HG02870 (cell line): ENCODE data around the gene DNAJC6.
"Not testable (repeated sequence)": the region's sequence is repeated elsewhere in the genome, so short reads cannot be mapped to it uniquely, and the experiment has no call there.

Source experiments
- ATAC-seq: cut with Tn5 transposase; IDR thresholded peaks from one replicate; pipeline ENCODE4 v1.9.1; 2021; ENCODE audit warnings: mild to moderate bottlenecking, moderate library complexity; ENCODE audit not compliant: unreplicated experiment

DNAJC6 gene

GRCh38 chr1:65309304-65310077 is at the start of gene DNAJC6:
Gene DNAJC6, plus strand, starts transcription at chr1:65309543. Its CDS starts 203 bp downstream, at chr1:65309746.
- no peak for ATAC-seq

- ATAC-seq, result no peak
Observed at GRCh38 chr1:65259816-65260215, 49.5 kb upstream of the DNAJC6 start.

- ATAC-seq, result peak; percentile 39
Observed at GRCh38 chr1:65260851-65261473, 48.4 kb upstream of the DNAJC6 start.

GRCh38 chr1:65263286-65263685 is 46.1 kb upstream of the DNAJC6 start:
- ATAC-seq, result no peak

- no peak for ATAC-seq
Observed at GRCh38 chr1:65264197-65264929, 45.0 kb upstream of the DNAJC6 start.

- ATAC-seq, result no peak
Observed at GRCh38 chr1:65265296-65265650, 44.1 kb upstream of the DNAJC6 start.

- peak; percentile 52 for ATAC-seq
Observed at GRCh38 chr1:65265651-65266351, 43.5 kb upstream of the DNAJC6 start.

GRCh38 chr1:65266476-65266875 is 42.9 kb upstream of the DNAJC6 start:
- no peak for ATAC-seq

- no peak for ATAC-seq
Observed at GRCh38 chr1:65267271-65267670, 42.1 kb upstream of the DNAJC6 start.

- no peak for ATAC-seq
Observed at GRCh38 chr1:65267683-65268082, 41.7 kb upstream of the DNAJC6 start.

- ATAC-seq, result no peak
Observed at GRCh38 chr1:65269612-65270011, 39.7 kb upstream of the DNAJC6 start.

GRCh38 chr1:65276197-65276939 is 33.0 kb upstream of the DNAJC6 start:
- ATAC-seq, result no peak

GRCh38 chr1:65277605-65278347 is 31.6 kb upstream of the DNAJC6 start:
- ATAC-seq, result no peak

- ATAC-seq, result no peak
Observed at GRCh38 chr1:65278376-65279069, 30.8 kb upstream of the DNAJC6 start.

GRCh38 chr1:65279070-65279779 is 30.1 kb upstream of the DNAJC6 start:
- ATAC-seq, result no peak

- ATAC-seq, result no peak
Observed at GRCh38 chr1:65281846-65282245, 27.5 kb upstream of the DNAJC6 start.

- no peak for ATAC-seq
Observed at GRCh38 chr1:65284229-65284628, 25.1 kb upstream of the DNAJC6 start.

- ATAC-seq, result peak; percentile 85
Observed at GRCh38 chr1:65289449-65289848, 19.9 kb upstream of the DNAJC6 start.

- not testable (repeated sequence) for ATAC-seq
Observed at GRCh38 chr1:65291818-65292217, 17.5 kb upstream of the DNAJC6 start.
